Measurements from ENCODE around the gene DCUN1D5. TPM values are rescaled to one million over a fixed set of nuclear protein-coding genes. Genes with fewer than 3 reads are reported as not detected.

The DCUN1D5 gene
- total and polyA plus RNA-seq, 2 of the 13 experiments (the other 11 are each of a cell fraction or from before 2014, with no cell fraction given), result 32.9 to 46.7 TPM

DNA sequence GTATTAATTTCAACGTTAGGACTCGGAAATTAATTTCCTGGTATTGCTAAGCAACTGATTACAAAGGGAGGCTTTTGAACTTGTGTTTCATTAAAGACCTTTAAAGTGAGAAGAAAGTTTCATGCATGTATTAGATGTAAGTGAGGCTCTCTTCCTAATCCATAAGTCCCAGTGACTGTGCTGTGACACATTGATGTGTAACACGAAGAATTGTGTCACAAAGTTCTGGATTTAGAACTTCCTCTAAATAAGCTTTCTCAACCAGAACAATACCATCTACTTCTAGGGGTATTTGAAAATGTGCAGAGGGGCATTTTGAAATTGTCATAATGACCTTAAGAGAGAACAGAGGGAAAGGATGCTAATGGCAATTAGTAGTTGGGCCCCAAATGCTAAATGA lies 14.4 kb downstream of the DCUN1D5 start:
- in situ Hi-C loops (cut with HindIII; ENCODE audit: extremely low pct_ligation_motif_present, low pct_unique_long_range_greater_than_20kb), result no loop called here
- CTCF ChIA-PET (ENCODE audit: low intra/inter-chr PET ratio, low total read pairs), result no interaction called here
- Histone ChIP-seq H3K36me3 (replicated peaks in 1 of 2; ENCODE audit: control insufficient read depth in 1 of 2, insufficient read depth in 2 of 2, low read length in 2 of 2) (peaks cover 13 to 48% of the 10 kb centered on the region in 2 experiments; a peak in 4 of 5 replicates), H3K9ac (ENCODE audit: insufficient read depth, low read depth, low read length) (no peak overlapping the region), H3K27me3 (ENCODE audit: control insufficient read depth in 1 of 2, insufficient read depth in 2 of 2, low read length in 2 of 2) (no peaks in the 10 kb centered on the region), H3K4me3 (replicated peaks in 1 of 3; ENCODE audit: insufficient read depth in 1 of 3, low read depth in 2 of 3, low read length in 3 of 3) (no peak overlapping the region), H3K9me3 (ENCODE audit: low read length) (no peaks in the 10 kb centered on the region), H3K27ac (ENCODE audit: extremely low read length, insufficient read depth, low read length) (no peak overlapping the region), H3K4me2 (ENCODE audit: low read depth, low read length) (no peak overlapping the region), H3K79me2 (ENCODE audit: insufficient read depth, low read length) (no peaks in the 10 kb centered on the region), H4K20me1 (ENCODE audit: insufficient read depth, low read length) (no peaks in the 10 kb centered on the region), H2AFZ (ENCODE audit: low read length) (no peak overlapping the region), H3K4me1 (ENCODE audit: insufficient read depth, low read length) (no peaks in the 10 kb centered on the region)
- intact Hi-C loops (cut with micrococcal nuclease; ENCODE audit: unreplicated experiment), result no loop called here
- no peak for DNase-seq (ENCODE audit: low spot score)
- WGBS (ENCODE audit: low lambda C conversion rate), result 95% methylated on average over 3 of the region's 3 CpGs
- FAIRE-seq, result no peak
- TF ChIP-seq ATF1 (CRISPR knock-in tag; IDR thresholded peaks at IDR 0.05), result no peak
- no peak for TF ChIP-seq ZNF530 (CRISPR knock-in tag; IDR thresholded peaks at IDR 0.05; ENCODE audit: low read depth)
- TF ChIP-seq, protein P1, sequence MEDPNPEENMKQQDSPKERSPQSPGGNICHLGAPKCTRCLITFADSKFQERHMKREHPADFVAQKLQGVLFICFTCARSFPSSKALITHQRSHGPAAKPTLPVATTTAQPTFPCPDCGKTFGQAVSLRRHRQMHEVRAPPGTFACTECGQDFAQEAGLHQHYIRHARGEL (CRISPR knock-in tag; IDR thresholded peaks at IDR 0.05), result no peak
- no peak for TF ChIP-seq ATRX (CRISPR knock-in tag; IDR thresholded peaks at IDR 0.05; ENCODE audit: borderline replicate concordance)
- no peak for TF ChIP-seq BRF2 (CRISPR knock-in tag; IDR thresholded peaks at IDR 0.05)
- TF ChIP-seq HOXA9 (CRISPR knock-in tag; IDR thresholded peaks at IDR 0.05; ENCODE audit: borderline replicate concordance), result no peak
- TF ChIP-seq SPEN (CRISPR knock-in tag; IDR thresholded peaks at IDR 0.05; ENCODE audit: low read depth), result no peak
- TF ChIP-seq, protein P2, sequence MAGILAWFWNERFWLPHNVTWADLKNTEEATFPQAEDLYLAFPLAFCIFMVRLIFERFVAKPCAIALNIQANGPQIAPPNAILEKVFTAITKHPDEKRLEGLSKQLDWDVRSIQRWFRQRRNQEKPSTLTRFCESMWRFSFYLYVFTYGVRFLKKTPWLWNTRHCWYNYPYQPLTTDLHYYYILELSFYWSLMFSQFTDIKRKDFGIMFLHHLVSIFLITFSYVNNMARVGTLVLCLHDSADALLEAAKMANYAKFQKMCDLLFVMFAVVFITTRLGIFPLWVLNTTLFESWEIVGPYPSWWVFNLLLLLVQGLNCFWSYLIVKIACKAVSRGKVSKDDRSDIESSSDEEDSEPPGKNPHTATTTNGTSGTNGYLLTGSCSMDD (CRISPR knock-in tag; IDR thresholded peaks at IDR 0.05), result no peak
- TF ChIP-seq, protein P3, sequence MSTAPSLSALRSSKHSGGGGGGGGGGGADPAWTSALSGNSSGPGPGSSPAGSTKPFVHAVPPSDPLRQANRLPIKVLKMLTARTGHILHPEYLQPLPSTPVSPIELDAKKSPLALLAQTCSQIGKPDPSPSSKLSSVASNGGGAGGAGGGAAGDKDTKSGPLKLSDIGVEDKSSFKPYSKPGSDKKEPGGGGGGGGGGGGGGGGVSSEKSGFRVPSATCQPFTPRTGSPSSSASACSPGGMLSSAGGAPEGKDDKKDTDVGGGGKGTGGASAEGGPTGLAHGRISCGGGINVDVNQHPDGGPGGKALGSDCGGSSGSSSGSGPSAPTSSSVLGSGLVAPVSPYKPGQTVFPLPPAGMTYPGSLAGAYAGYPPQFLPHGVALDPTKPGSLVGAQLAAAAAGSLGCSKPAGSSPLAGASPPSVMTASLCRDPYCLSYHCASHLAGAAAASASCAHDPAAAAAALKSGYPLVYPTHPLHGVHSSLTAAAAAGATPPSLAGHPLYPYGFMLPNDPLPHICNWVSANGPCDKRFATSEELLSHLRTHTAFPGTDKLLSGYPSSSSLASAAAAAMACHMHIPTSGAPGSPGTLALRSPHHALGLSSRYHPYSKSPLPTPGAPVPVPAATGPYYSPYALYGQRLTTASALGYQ (CRISPR knock-in tag; IDR thresholded peaks at IDR 0.05), result no peak
- TF ChIP-seq, protein P4, sequence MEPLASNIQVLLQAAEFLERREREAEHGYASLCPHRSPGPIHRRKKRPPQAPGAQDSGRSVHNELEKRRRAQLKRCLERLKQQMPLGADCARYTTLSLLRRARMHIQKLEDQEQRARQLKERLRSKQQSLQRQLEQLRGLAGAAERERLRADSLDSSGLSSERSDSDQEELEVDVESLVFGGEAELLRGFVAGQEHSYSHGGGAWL (CRISPR knock-in tag; IDR thresholded peaks at IDR 0.05), result no peak
- TF ChIP-seq ZNF34 (CRISPR knock-in tag; IDR thresholded peaks at IDR 0.05; ENCODE audit: borderline replicate concordance), result no peak
- no peak for TF ChIP-seq U2AF2 (IDR thresholded peaks at IDR 0.05; ENCODE audit: low read depth, low read length)
- TF ChIP-seq NR2F1 (CRISPR knock-in tag; IDR thresholded peaks at IDR 0.05), result no peak
- TF ChIP-seq HBP1 (CRISPR knock-in tag; IDR thresholded peaks at IDR 0.05; ENCODE audit: low read depth), result no peak
- no peak for TF ChIP-seq CREBL2 (CRISPR knock-in tag; IDR thresholded peaks at IDR 0.05; ENCODE audit: borderline replicate concordance)
- TF ChIP-seq THAP8 (CRISPR knock-in tag; IDR thresholded peaks at IDR 0.05; ENCODE audit: borderline replicate concordance), result no peak
- no peak for TF ChIP-seq ATM (IDR thresholded peaks at IDR 0.05; ENCODE audit: borderline replicate concordance)
- POLR2A ChIA-PET, result no interaction called here
- no TSS peak for BruUV-seq (replicated peaks)
- ATAC-seq, result no peak
